Hematopoietic multipotent progenitor cell treated with erythropoietin and hydrocortisone succinate and interleukin-3 and kit ligand, for 15 days (in vitro differentiated cells): ENCODE results near the gene ADCY5.
"Not testable (repeated sequence)": the region's sequence is repeated elsewhere in the genome, so short reads cannot be mapped to it uniquely, and the experiment has no call there.

Experiments
- DNase-seq: peaks from one replicate; pipeline ENCODE4 v3.0.0-alpha.2; 2015; ENCODE audit warnings: low spot score

Gene ADCY5

GRCh38 chr3:123261666-123262065 lies 187.2 kb downstream of the ADCY5 start:
- DNase-seq, result no peak

GRCh38 chr3:123258811-123259420 lies 190.0 kb downstream of the ADCY5 start:
- peak; percentile 39 for DNase-seq

- no peak for DNase-seq
Observed at GRCh38 chr3:123258359-123258758, 190.5 kb downstream of the ADCY5 start.

- no peak for DNase-seq
Observed at GRCh38 chr3:123256256-123256655, 192.6 kb downstream of the ADCY5 start.

- no peak for DNase-seq
Observed at GRCh38 chr3:123246866-123247265, 202.0 kb downstream of the ADCY5 start.

GRCh38 chr3:123244128-123244527 lies 204.8 kb downstream of the ADCY5 start:
- DNase-seq, result no peak

GRCh38 chr3:123239756-123240155 lies 209.1 kb downstream of the ADCY5 start:
- DNase-seq, result no peak

GRCh38 chr3:123239186-123239585 lies 209.7 kb downstream of the ADCY5 start:
- DNase-seq, result not testable (repeated sequence)

- DNase-seq, result no peak
Observed at GRCh38 chr3:123236902-123237301, 212.0 kb downstream of the ADCY5 start.
